ENCODE measurements around the gene FNBP1. TPM values are rescaled to one million over a fixed set of nuclear protein-coding genes. Genes with fewer than 3 reads are reported as not detected.
"Not testable (repeated sequence)": the region's sequence is repeated elsewhere in the genome, so short reads cannot be mapped to it uniquely, and the experiment has no call there.

Gene FNBP1
- total and polyA plus RNA-seq, 7 donors, result 12.5 to 172 (median 92.8) TPM

DNA sequence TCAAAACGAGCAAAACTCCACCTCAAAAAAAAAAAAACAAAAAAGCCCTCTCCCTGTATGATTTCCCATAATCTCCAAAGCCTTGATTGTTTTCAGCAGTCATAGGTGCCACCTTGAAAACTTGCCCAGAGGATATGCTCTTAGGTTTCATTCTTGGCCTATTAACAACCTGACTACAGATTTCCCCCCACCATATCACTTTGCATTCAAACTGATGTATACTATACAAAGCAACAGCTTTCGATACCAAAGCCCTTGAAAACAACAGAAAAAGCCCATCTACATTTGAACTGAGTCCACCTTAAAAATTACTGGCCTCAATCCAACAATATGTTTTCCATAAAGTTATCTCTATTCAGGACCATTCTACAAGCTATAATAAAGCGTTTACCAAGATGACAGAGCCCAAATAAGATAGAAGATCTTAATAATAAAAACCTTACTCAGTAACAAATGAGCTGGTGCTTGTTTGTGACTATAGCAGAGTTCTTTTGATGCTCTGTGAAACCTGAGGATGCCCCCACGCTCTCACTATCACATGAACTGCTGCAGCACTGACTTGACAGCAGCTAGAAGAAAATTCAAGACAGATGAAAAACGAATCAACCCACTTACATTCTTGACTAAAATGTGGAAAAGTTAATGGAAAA, 44.4 kb downstream of the FNBP1 start:
- intact Hi-C loops (cut with DNase I), result no loop called here
- Histone ChIP-seq H3K4me3 (no peak overlapping the region), H3K36me3 (no peaks in the 10 kb centered on the region), H3K9me3 (no peaks in the 10 kb centered on the region), H3K4me1 (peaks cover 0 to 74% (median 68%) of the 10 kb centered on the region in 4 donors), H3K27ac (peak overlapping the region; percentile 2 to 81 (median 54)), H3K27me3 (no peaks in the 10 kb centered on the region)
- DNase-seq, result no peak
- no peak for TF ChIP-seq POLR2A (IDR thresholded peaks at IDR 0.05)
- TF ChIP-seq, protein P1, sequence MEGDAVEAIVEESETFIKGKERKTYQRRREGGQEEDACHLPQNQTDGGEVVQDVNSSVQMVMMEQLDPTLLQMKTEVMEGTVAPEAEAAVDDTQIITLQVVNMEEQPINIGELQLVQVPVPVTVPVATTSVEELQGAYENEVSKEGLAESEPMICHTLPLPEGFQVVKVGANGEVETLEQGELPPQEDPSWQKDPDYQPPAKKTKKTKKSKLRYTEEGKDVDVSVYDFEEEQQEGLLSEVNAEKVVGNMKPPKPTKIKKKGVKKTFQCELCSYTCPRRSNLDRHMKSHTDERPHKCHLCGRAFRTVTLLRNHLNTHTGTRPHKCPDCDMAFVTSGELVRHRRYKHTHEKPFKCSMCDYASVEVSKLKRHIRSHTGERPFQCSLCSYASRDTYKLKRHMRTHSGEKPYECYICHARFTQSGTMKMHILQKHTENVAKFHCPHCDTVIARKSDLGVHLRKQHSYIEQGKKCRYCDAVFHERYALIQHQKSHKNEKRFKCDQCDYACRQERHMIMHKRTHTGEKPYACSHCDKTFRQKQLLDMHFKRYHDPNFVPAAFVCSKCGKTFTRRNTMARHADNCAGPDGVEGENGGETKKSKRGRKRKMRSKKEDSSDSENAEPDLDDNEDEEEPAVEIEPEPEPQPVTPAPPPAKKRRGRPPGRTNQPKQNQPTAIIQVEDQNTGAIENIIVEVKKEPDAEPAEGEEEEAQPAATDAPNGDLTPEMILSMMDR (IDR thresholded peaks at IDR 0.05), result no peak
- TF ChIP-seq POLR2AphosphoS5 (IDR thresholded peaks at IDR 0.05), result no peak
- TF ChIP-seq EP300 (IDR thresholded peaks at IDR 0.05), result no peak
- WGBS, 2 donors, result 62 to 66% methylated on average over 5 of the region's 5 CpGs

GRCh38 chr9:129997706-129998105, 45.3 kb downstream of the FNBP1 start:
- H3K4me1 ChIP-seq, result peaks cover 0 to 76% (median 68%) of the 10 kb centered on the region in 4 donors
- H3K9me3 ChIP-seq; DNase-seq; intact Hi-C loops (cut with DNase I); H3K36me3 ChIP-seq; H3K4me3 ChIP-seq; H3K27me3 ChIP-seq: not testable (repeated sequence)
- peak overlapping the region; percentile 34 to 81 (median 78) for H3K27ac ChIP-seq
- 91 to 95% methylated on average over 3 of the region's 3 CpGs for WGBS, 2 donors

GRCh38 chr9:129996161-129996830, 46.7 kb downstream of the FNBP1 start:
- intact Hi-C loops (cut with DNase I), result no loop called here
- no peak overlapping the region for H3K4me3 ChIP-seq
- H3K27me3 ChIP-seq, result no peaks in the 10 kb centered on the region
- DNase-seq, result no peak
- H3K9me3 ChIP-seq, result no peaks in the 10 kb centered on the region
- peak overlapping the region; percentile 66 to 81 (median 78) for H3K27ac ChIP-seq
- H3K36me3 ChIP-seq, result no peaks in the 10 kb centered on the region
- H3K4me1 ChIP-seq, result peaks cover 0 to 82% (median 80%) of the 10 kb centered on the region in 4 donors
- peak in 1 of 4 donors; percentile 16 for TF ChIP-seq POLR2AphosphoS5 (IDR thresholded peaks at IDR 0.05)
- TF ChIP-seq, protein P1 (IDR thresholded peaks at IDR 0.05), result no peak
- 57 to 80% methylated on average over 7 of the region's 7 CpGs for WGBS, 2 donors

GRCh38 chr9:129995409-129996160, 47.4 kb downstream of the FNBP1 start:
- H3K27ac ChIP-seq, result peak overlapping the region; percentile 66 to 81 (median 78)
- no peaks in the 10 kb centered on the region for H3K9me3 ChIP-seq
- H3K27me3 ChIP-seq, result no peaks in the 10 kb centered on the region
- peaks cover 0 to 90% (median 83%) of the 10 kb centered on the region in 4 donors for H3K4me1 ChIP-seq
- no peak for DNase-seq
- TF ChIP-seq, protein P1 (IDR thresholded peaks at IDR 0.05), result no peak
- peak in 1 of 4 donors; percentile 4 for TF ChIP-seq POLR2AphosphoS5 (IDR thresholded peaks at IDR 0.05)
- no peaks in the 10 kb centered on the region for H3K36me3 ChIP-seq
- intact Hi-C loops (cut with DNase I), result no loop called here
- 56 to 76% methylated on average over 5 of the region's 5 CpGs for WGBS, 2 donors
- H3K4me3 ChIP-seq, result no peak overlapping the region

DNA sequence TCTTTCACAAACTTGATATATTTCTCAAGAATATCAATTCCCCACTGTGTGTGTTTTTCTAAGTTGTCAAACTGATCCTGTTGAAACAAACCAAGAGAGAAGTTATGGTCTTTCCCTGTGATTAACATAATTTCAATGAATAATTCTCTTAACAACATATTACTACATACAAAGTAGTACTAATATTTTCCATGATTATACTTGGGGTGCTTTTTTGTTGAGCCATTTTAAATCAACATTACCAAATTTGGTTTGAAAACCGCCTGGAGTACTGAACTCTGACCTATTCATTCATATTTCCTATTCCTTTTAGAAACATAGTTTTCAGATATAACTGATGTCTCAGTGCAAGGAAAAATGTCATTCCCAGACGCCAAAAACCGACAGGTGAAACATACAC, 48.1 kb downstream of the FNBP1 start:
- H3K27ac ChIP-seq, result peak overlapping the region; percentile 66 to 81 (median 78)
- H3K36me3 ChIP-seq, result no peaks in the 10 kb centered on the region
- peak in 1 of 4 donors; percentile 17 for TF ChIP-seq POLR2AphosphoS5 (IDR thresholded peaks at IDR 0.05)
- TF ChIP-seq, protein P1 (IDR thresholded peaks at IDR 0.05), result no peak
- no peak overlapping the region for H3K4me3 ChIP-seq
- intact Hi-C loops (cut with DNase I), result no loop called here
- H3K9me3 ChIP-seq, result no peaks in the 10 kb centered on the region
- no peaks in the 10 kb centered on the region for H3K27me3 ChIP-seq
- no peak for DNase-seq
- WGBS, 2 donors, result 46 to 55% methylated on average over 3 of the region's 3 CpGs
- peaks cover 0 to 93% (median 85%) of the 10 kb centered on the region in 4 donors for H3K4me1 ChIP-seq

DNA sequence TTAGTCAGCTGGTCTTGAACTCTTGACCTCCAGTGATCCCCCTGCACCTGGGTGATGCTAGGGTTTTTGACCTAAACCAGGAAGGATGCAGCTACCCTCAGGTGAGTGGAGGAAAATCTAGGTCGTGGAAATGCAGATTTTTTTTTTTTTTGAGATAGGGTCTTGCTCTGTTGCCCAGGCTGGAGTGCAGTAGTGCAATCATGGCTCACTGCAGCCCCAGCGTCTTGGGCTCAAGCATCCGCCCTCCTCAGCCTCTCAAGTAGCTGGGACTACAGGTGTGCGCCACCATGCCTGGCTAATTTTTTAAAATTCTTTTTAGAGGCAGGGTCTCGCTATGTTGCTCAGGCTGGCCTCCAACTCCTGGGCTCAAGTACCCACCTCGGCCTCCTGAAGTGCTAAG, 51.9 kb downstream of the FNBP1 start:
- WGBS, 2 donors, result 89 to 93% methylated on average over 6 of the region's 6 CpGs
- peaks cover 0 to 88% (median 70%) of the 10 kb centered on the region in 4 donors for H3K4me1 ChIP-seq
- intact Hi-C loops (cut with DNase I), result not testable (repeated sequence)

More for the DNA sequence above, 51.9 kb downstream of the FNBP1 start:
- not testable (repeated sequence) for H3K27me3 ChIP-seq, H3K9me3 ChIP-seq, H3K36me3 ChIP-seq, DNase-seq, H3K4me3 ChIP-seq
- peak overlapping the region in 3 of 4 donors; percentile 75 to 81 (median 81) for H3K27ac ChIP-seq

Measured in sigmoid colon (tissue), 7 donors.